ENCODE measurements around the gene HACE1.
"Not testable (repeated sequence)": the region's sequence is repeated elsewhere in the genome, so short reads cannot be mapped to it uniquely, and the experiment has no call there.

Gene HACE1

DNA sequence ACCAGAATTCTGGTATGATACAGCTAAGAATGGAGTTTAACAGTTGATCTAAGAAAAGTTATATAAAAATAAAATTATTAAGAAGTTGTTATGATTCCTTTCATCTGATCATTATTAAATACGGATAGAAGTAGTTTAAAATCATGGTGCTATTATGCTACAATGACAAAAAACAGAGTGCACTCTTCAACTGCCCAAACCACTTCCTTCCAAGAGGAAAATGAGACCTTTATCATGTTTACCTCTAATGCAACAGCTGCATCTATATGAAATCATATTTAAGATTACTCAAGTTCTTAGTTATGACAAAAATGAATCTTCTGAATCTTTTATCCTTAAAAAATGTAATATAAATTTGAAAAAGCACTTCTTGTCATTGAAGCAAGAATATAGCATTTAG, 31.2 kb downstream of the HACE1 start:
- peak; percentile 95 for ATAC-seq (ENCODE audit: insufficient read depth, low read depth)
- H3K27ac ChIP-seq (ENCODE audit: low read length): peak overlapping the region; percentile 79
- H3K4me1 ChIP-seq (ENCODE audit: insufficient read depth, low read length): peaks cover 32% of the 10 kb centered on the region

DNA sequence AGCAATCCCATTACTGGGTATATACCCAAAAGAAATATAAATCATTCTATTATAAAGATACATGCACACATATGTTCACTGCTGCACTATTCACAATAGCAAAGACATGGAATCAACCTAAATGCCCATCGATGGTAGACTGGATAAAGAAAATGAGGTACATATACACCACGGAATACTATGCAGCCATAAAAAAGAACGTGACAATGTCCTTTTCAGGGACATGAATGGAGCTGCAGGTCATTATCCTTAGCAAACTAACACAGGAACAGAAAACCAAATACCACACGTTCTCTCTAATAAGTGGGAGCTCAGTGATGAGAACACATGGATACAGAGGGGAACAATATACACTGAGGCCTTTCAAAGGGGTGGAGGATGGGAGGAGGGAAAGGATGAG, 38.9 kb downstream of the HACE1 start:
- H4K20me1 ChIP-seq (ENCODE audit: insufficient read depth, low read length); ATAC-seq (ENCODE audit: insufficient read depth, low read depth); H3K4me3 ChIP-seq (ENCODE audit: low read depth in 1 of 2, low read length in 2 of 2); H3K9ac ChIP-seq (ENCODE audit: low read depth, low read length); H3K9me3 ChIP-seq (ENCODE audit: insufficient read depth, low read length, severe bottlenecking); H3K4me2 ChIP-seq (ENCODE audit: insufficient read depth, low read length); H2AFZ ChIP-seq (ENCODE audit: low read depth, low read length); H3K4me1 ChIP-seq (ENCODE audit: insufficient read depth, low read length); DNase-seq; H3K27me3 ChIP-seq (ENCODE audit: insufficient read depth, low read length, poor library complexity); H3K27ac ChIP-seq (ENCODE audit: low read length): not testable (repeated sequence)
- Histone ChIP-seq H3K36me3 (ENCODE audit: insufficient read depth, low read length) (peaks cover 51% of the 10 kb centered on the region), H3K79me2 (ENCODE audit: insufficient read depth, low read length) (peaks cover 48% of the 10 kb centered on the region)

More for the DNA sequence above, 31.2 kb downstream of the HACE1 start:
- H3K36me3 ChIP-seq (ENCODE audit: insufficient read depth, low read length): peaks cover 58% of the 10 kb centered on the region
- H3K4me3 ChIP-seq (ENCODE audit: low read depth in 1 of 2, low read length in 2 of 2): no peak overlapping the region
- no peaks in the 10 kb centered on the region for H3K27me3 ChIP-seq (ENCODE audit: insufficient read depth, low read length, poor library complexity)
- peaks cover 38% of the 10 kb centered on the region for H3K79me2 ChIP-seq (ENCODE audit: insufficient read depth, low read length)
- no peaks in the 10 kb centered on the region for H3K9me3 ChIP-seq (ENCODE audit: insufficient read depth, low read length, severe bottlenecking)
- no peak overlapping the region for H2AFZ ChIP-seq (ENCODE audit: low read depth, low read length)
- TF ChIP-seq EZH2 (IDR thresholded peaks at IDR 0.05; ENCODE audit: borderline replicate concordance, low read depth, low read length, severe bottlenecking): no peak
- TF ChIP-seq, protein P1, sequence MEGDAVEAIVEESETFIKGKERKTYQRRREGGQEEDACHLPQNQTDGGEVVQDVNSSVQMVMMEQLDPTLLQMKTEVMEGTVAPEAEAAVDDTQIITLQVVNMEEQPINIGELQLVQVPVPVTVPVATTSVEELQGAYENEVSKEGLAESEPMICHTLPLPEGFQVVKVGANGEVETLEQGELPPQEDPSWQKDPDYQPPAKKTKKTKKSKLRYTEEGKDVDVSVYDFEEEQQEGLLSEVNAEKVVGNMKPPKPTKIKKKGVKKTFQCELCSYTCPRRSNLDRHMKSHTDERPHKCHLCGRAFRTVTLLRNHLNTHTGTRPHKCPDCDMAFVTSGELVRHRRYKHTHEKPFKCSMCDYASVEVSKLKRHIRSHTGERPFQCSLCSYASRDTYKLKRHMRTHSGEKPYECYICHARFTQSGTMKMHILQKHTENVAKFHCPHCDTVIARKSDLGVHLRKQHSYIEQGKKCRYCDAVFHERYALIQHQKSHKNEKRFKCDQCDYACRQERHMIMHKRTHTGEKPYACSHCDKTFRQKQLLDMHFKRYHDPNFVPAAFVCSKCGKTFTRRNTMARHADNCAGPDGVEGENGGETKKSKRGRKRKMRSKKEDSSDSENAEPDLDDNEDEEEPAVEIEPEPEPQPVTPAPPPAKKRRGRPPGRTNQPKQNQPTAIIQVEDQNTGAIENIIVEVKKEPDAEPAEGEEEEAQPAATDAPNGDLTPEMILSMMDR (IDR thresholded peaks at IDR 0.05; ENCODE audit: borderline replicate concordance, extremely low read depth, low read length, poor library complexity, severe bottlenecking): no peak
- H3K4me2 ChIP-seq (ENCODE audit: insufficient read depth, low read length): peak overlapping the region; percentile 21
- peak overlapping the region; percentile 25; the same call in 1 of the 2 replicates for H3K9ac ChIP-seq (ENCODE audit: low read depth, low read length)
- no peak for DNase-seq
- H4K20me1 ChIP-seq (ENCODE audit: insufficient read depth, low read length): no peaks in the 10 kb centered on the region

GRCh38 chr6:104816125-104816524, 43.6 kb downstream of the HACE1 start:
- no peaks in the 10 kb centered on the region for H3K27me3 ChIP-seq (ENCODE audit: insufficient read depth, low read length, poor library complexity)
- peaks cover 44% of the 10 kb centered on the region for H3K36me3 ChIP-seq (ENCODE audit: insufficient read depth, low read length)
- no peak for DNase-seq

GRCh38 chr6:104814743-104815142, 45.0 kb downstream of the HACE1 start:
- ATAC-seq (ENCODE audit: insufficient read depth, low read depth) (peak; percentile 27; the same call in 1 of the 3 replicates), DNase-seq (no peak)
- H3K9me3 ChIP-seq (ENCODE audit: insufficient read depth, low read length, severe bottlenecking): no peaks in the 10 kb centered on the region
- peaks cover 56% of the 10 kb centered on the region for H3K79me2 ChIP-seq (ENCODE audit: insufficient read depth, low read length)
- TF ChIP-seq, protein P1 (IDR thresholded peaks at IDR 0.05; ENCODE audit: borderline replicate concordance, extremely low read depth, low read length, poor library complexity, severe bottlenecking): no peak
- TF ChIP-seq EZH2 (IDR thresholded peaks at IDR 0.05; ENCODE audit: borderline replicate concordance, low read depth, low read length, severe bottlenecking): no peak
- no peaks in the 10 kb centered on the region for H3K27me3 ChIP-seq (ENCODE audit: insufficient read depth, low read length, poor library complexity)
- no peak overlapping the region for H3K27ac ChIP-seq (ENCODE audit: low read length)
- H3K4me3 ChIP-seq (ENCODE audit: low read depth in 1 of 2, low read length in 2 of 2): no peak overlapping the region
- no peak overlapping the region for H3K9ac ChIP-seq (ENCODE audit: low read depth, low read length)
- no peak overlapping the region for H2AFZ ChIP-seq (ENCODE audit: low read depth, low read length)
- H3K36me3 ChIP-seq (ENCODE audit: insufficient read depth, low read length): peaks cover 39% of the 10 kb centered on the region
- no peaks in the 10 kb centered on the region for H4K20me1 ChIP-seq (ENCODE audit: insufficient read depth, low read length)
- no peaks in the 10 kb centered on the region; the same call in 1 of the 2 replicates for H3K4me1 ChIP-seq (ENCODE audit: insufficient read depth, low read length)
- H3K4me2 ChIP-seq (ENCODE audit: insufficient read depth, low read length): no peak overlapping the region

More at GRCh38 chr6:104816125-104816524, 43.6 kb downstream of the HACE1 start:
- Histone ChIP-seq H3K4me3 (ENCODE audit: low read depth in 1 of 2, low read length in 2 of 2) (no peak overlapping the region), H4K20me1 (ENCODE audit: insufficient read depth, low read length) (no peaks in the 10 kb centered on the region), H3K9me3 (ENCODE audit: insufficient read depth, low read length, severe bottlenecking) (no peaks in the 10 kb centered on the region), H3K9ac (ENCODE audit: low read depth, low read length) (no peak overlapping the region), H3K4me2 (ENCODE audit: insufficient read depth, low read length) (no peak overlapping the region), H3K4me1 (ENCODE audit: insufficient read depth, low read length) (no peaks in the 10 kb centered on the region; the same call in 1 of the 2 replicates), H3K27ac (ENCODE audit: low read length) (no peak overlapping the region; the same call in 1 of the 2 replicates), H2AFZ (ENCODE audit: low read depth, low read length) (no peak overlapping the region), H3K79me2 (ENCODE audit: insufficient read depth, low read length) (peaks cover 64% of the 10 kb centered on the region)
- no peak for ATAC-seq (ENCODE audit: insufficient read depth, low read depth)
- TF ChIP-seq, protein P1 (IDR thresholded peaks at IDR 0.05; ENCODE audit: borderline replicate concordance, extremely low read depth, low read length, poor library complexity, severe bottlenecking): no peak
- no peak for TF ChIP-seq EZH2 (IDR thresholded peaks at IDR 0.05; ENCODE audit: borderline replicate concordance, low read depth, low read length, severe bottlenecking)
